OCI-LY7 (cell line): ENCODE data around the gene TXNDC15. TPM values are rescaled to one million over a fixed set of nuclear protein-coding genes. Genes with fewer than 3 reads are reported as not detected.

Source experiments
- microRNA-seq: library from miRNA; unstranded; fragments of <30 nt; microRNA quantifications from one replicate; pipeline ENCODE4 v1.2.0, GENCODE V29; 2022; ENCODE audit warnings: borderline replicate concordance
- small RNA-seq: library from RNA; depleted of rRNA; stranded (forward); fragments of <200 nt; gene quantifications from one replicate; pipeline ENCODE3, GENCODE V24; 2014
- total RNA-seq, 2 experiments: library from RNA; depleted of rRNA in 1 of 2; stranded (reverse); fragments of >200 nt in 1 of 2; shearing (Covaris generic) in 1 of 2; gene quantifications; 2 replicates each; pipeline ENCODE4 v1.2.3, GENCODE V29; 2014 to 2022

Gene TXNDC15
- total RNA-seq, 2 experiments from 2014 or later = 20.6 to 31.1 TPM

Small RNAs within 50 kb of the gene (microRNA-seq; reads per million reads assigned to microRNA genes)
- not detected for gene MIR4461

Small RNAs within 50 kb of the gene (small RNA-seq; reads per million reads assigned to genes)
- gene MIR4461 (not detected), gene MTND3P25 (not detected), gene MTND4LP30 (not detected)

Other genes with a start within 250 kb of the TXNDC15 start
- 24.0 and 28.6 TPM in 2 replicates for gene SAR1B, start 241.5 kb upstream of the TXNDC15 start, total RNA-seq (2014; rRNA removed; shearing (Covaris generic))
- gene SAR1B, start 241.5 kb upstream of the TXNDC15 start, total RNA-seq (2022) = 39.7 and 42.9 TPM in 2 replicates
- 5.5 and 5.6 TPM in 2 replicates for gene SEC24A, start 225.6 kb upstream of the TXNDC15 start, total RNA-seq (2014; rRNA removed; shearing (Covaris generic))
- 20.4 and 20.5 TPM in 2 replicates for gene SEC24A, start 225.6 kb upstream of the TXNDC15 start, total RNA-seq (2022)
- 27.3 and 28.5 TPM in 2 replicates for gene CAMLG, start 135.8 kb upstream of the TXNDC15 start, total RNA-seq (2014; rRNA removed; shearing (Covaris generic))
- 36.6 and 37.9 TPM in 2 replicates for gene CAMLG, start 135.8 kb upstream of the TXNDC15 start, total RNA-seq (2022)
- 44.5 and 47.1 TPM in 2 replicates for gene DDX46, start 115.6 kb upstream of the TXNDC15 start, total RNA-seq (2014; rRNA removed; shearing (Covaris generic))
- 78.8 and 80.6 TPM in 2 replicates for gene DDX46, start 115.6 kb upstream of the TXNDC15 start, total RNA-seq (2022)
- gene C5orf24, start 28.4 kb upstream of the TXNDC15 start, total RNA-seq (2014; rRNA removed; shearing (Covaris generic)) = 28.4 and 36.7 TPM in 2 replicates
- 33.8 and 42.4 TPM in 2 replicates for gene C5orf24, start 28.4 kb upstream of the TXNDC15 start, total RNA-seq (2022)
- gene PCBD2, start 30.8 kb downstream of the TXNDC15 start, total RNA-seq (2014; rRNA removed; shearing (Covaris generic)) = 9.4 and 12.2 TPM in 2 replicates
- gene PCBD2, start 30.8 kb downstream of the TXNDC15 start, total RNA-seq (2022) = 30.7 and 34.3 TPM in 2 replicates
- gene CATSPER3, start 93.5 kb downstream of the TXNDC15 start, total RNA-seq (2014; rRNA removed; shearing (Covaris generic)) = 0.80 TPM in 1 of 2 replicates, not detected in the other
- gene CATSPER3, start 93.5 kb downstream of the TXNDC15 start, total RNA-seq (2022) = 0.61 and 1.0 TPM in 2 replicates
- gene PITX1, start 159.9 kb downstream of the TXNDC15 start, total RNA-seq (2014; rRNA removed; shearing (Covaris generic)) = 55.3 and 56.3 TPM in 2 replicates
- 66.8 and 76.4 TPM in 2 replicates for gene PITX1, start 159.9 kb downstream of the TXNDC15 start, total RNA-seq (2022)